Transverse colon (tissue), 4 donors: ENCODE results near the gene FUT9. TPM values are rescaled to one million over a fixed set of nuclear protein-coding genes. Genes with fewer than 3 reads are reported as not detected.

Experiments used
- DNase-seq: peaks from one replicate; pipeline ENCODE4 v3.0.0-alpha.2; 2019
- H3K27ac ChIP-seq, 4 donors: fragments of 200-600 bp; sonication (generic); 2 replicates each; pipeline ENCODE4 v1.5.1; 2016 to 2018; ENCODE audit warnings: inconsistent platforms in 4 of 4
- H3K27me3 ChIP-seq: fragments of 200-600 bp; sonication (generic); 2 replicates; pipeline ENCODE4 v1.5.1; 2017; ENCODE audit warnings: inconsistent platforms
- H3K36me3 ChIP-seq, 4 donors: fragments of 200-600 bp; sonication (generic); 2 replicates each; pipeline ENCODE4 v1.5.1; 2017 to 2019; ENCODE audit warnings: inconsistent platforms in 4 of 4
- H3K4me1 ChIP-seq, 4 donors: fragments of 200-600 bp; sonication (generic); 2 replicates each; pipeline ENCODE4 v1.5.1; 2017 to 2020; ENCODE audit warnings: inconsistent platforms in 4 of 4
- H3K4me3 ChIP-seq, 4 donors: fragments of 200-600 bp; sonication (generic); 1 replicate in 1 of 4; 2 replicates in 3 of 4; pipeline versions ENCODE4 v1.5.1 to v1.6.1; 2017 to 2019; ENCODE audit warnings: inconsistent platforms in 4 of 4
- H3K9me3 ChIP-seq, 2 donors: fragments of 200-600 bp; sonication (generic); 2 replicates each; pipeline ENCODE4 v1.5.1; 2017 to 2019; ENCODE audit warnings: inconsistent platforms in 2 of 2
- CTCF ChIP-seq, 5 experiments: fragments of 200-600 bp in 3 of 5; fragments of 450-650 bp in 2 of 5; sonication (generic) in 3 of 5; IDR thresholded peaks; 1 replicate in 2 of 5; 2 replicates in 3 of 5; pipeline ENCODE4 v1.5.1; 2016 to 2017; ENCODE audit warnings: antibody characterized with exemption in 5 of 5, inconsistent platforms in 3 of 5, mild to moderate bottlenecking in 2 of 5, moderate library complexity in 1 of 5
- EP300 ChIP-seq: sonication (generic); formaldehyde crosslinking; IDR thresholded peaks from one replicate; pipeline ENCODE4 v1.6.1; 2017; ENCODE audit warnings: antibody characterized with exemption, low read depth
- POLR2A ChIP-seq: fragments of 450-650 bp; IDR thresholded peaks from one replicate; pipeline ENCODE4 v1.6.1; 2016; ENCODE audit warnings: antibody characterized with exemption, mild to moderate bottlenecking, moderate library complexity
- POLR2AphosphoS5 ChIP-seq, 3 donors: sonication (generic); formaldehyde crosslinking; IDR thresholded peaks; one replicate each; pipeline ENCODE4 v1.6.1; 2016; ENCODE audit warnings: antibody characterized with exemption in 3 of 3
- WGBS, 2 donors: methylation state at CpG; one replicate each; pipeline ENCODE4 v1.1.5; 2018; ENCODE audit warnings: low coverage in 1 of 2; 5-methylcytosine and 5-hydroxymethylcytosine counted together
- in situ Hi-C, 4 donors: fragments of 200-750 bp; cut with MboI; loops; one replicate each; pipeline versions ENCODE4 v1.15.0 to v1.15.1; 2017; ENCODE audit warnings: low sequenced_read_pairs in 3 of 4, low pct_ligation_motif_present in 1 of 4, low pct_unique_long_range_greater_than_20kb in 1 of 4
- intact Hi-C: fragments of 100-400 bp; cut with DNase I; formaldehyde crosslinking; loops from one replicate; pipeline ENCODE4 v1.15.1; 2023; ENCODE audit warnings: low total_unique reads
- total RNA-seq, 4 donors: library from RNA; depleted of rRNA; stranded (reverse); fragments of >200 nt; gene quantifications; one replicate each; pipeline ENCODE4 v1.1.0, GENCODE V29; 2016

FUT9 gene
- total RNA-seq, 4 donors from 2014 or later: under 0.01 TPM; not detected in 3

- no peaks in the 10 kb centered on the region for H3K27me3 ChIP-seq
- DNase-seq: no peak
- no peak overlapping the region for H3K4me3 ChIP-seq
- in situ Hi-C loops (no loop called here), intact Hi-C loops (no loop called here)
- no peaks in the 10 kb centered on the region for H3K9me3 ChIP-seq
- no peaks in the 10 kb centered on the region for H3K4me1 ChIP-seq
- H3K36me3 ChIP-seq: no peaks in the 10 kb centered on the region
- TF ChIP-seq POLR2AphosphoS5 (IDR thresholded peaks at IDR 0.05) (no peak), EP300 (no peak), CTCF (IDR thresholded peaks at IDR 0.05) (no peak), POLR2A (no peak)
- WGBS, 2 donors: 86 to 98% methylated on average over 3 of the region's 3 CpGs
- no peak overlapping the region for H3K27ac ChIP-seq
Observed at GRCh38 chr6:96073555-96073954, 57.8 kb downstream of the FUT9 start.

DNA sequence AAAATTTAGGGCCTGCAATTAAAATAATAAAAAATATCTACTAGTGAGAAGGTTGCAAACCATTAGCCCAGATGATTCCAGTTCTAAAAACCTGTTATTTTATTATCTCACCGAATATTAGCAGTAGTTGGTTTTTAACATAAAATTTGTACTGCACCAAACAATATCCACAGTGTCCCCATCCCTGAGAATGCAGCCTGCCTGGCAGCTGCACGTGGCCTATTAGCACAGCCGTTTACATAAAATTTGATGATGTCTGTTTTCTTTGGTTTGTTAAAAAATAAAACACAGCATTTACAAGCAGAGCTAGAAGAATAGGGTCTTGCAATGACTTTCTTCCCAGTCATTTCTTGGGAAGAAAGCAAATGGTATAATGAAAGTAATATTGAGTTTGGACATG lies 58.2 kb downstream of the FUT9 start:
- Histone ChIP-seq H3K27ac (no peak overlapping the region), H3K36me3 (no peaks in the 10 kb centered on the region), H3K4me3 (no peak overlapping the region), H3K9me3 (no peaks in the 10 kb centered on the region), H3K27me3 (no peaks in the 10 kb centered on the region), H3K4me1 (no peaks in the 10 kb centered on the region)
- intact Hi-C loops: no loop called here
- TF ChIP-seq POLR2AphosphoS5 (IDR thresholded peaks at IDR 0.05) (no peak), POLR2A (no peak), CTCF (IDR thresholded peaks at IDR 0.05) (no peak), EP300 (no peak)
- in situ Hi-C loops: no loop called here
- DNase-seq: no peak
- 44 to 54% methylated on average over 2 to 3 of the region's 3 CpGs for WGBS, 2 donors

GRCh38 chr6:96075826-96076225 lies 60.1 kb downstream of the FUT9 start:
- no peak for DNase-seq
- in situ Hi-C loops: no loop called here
- WGBS, 2 donors: 27 to 52% methylated on average over 1 of the region's 1 CpG
- H3K9me3 ChIP-seq: no peaks in the 10 kb centered on the region
- no peaks in the 10 kb centered on the region for H3K4me1 ChIP-seq
- TF ChIP-seq POLR2AphosphoS5 (IDR thresholded peaks at IDR 0.05) (no peak), CTCF (IDR thresholded peaks at IDR 0.05) (no peak), EP300 (no peak), POLR2A (no peak)
- H3K36me3 ChIP-seq: no peaks in the 10 kb centered on the region
- intact Hi-C loops: no loop called here
- no peak overlapping the region for H3K4me3 ChIP-seq
- H3K27me3 ChIP-seq: no peaks in the 10 kb centered on the region
- no peak overlapping the region for H3K27ac ChIP-seq

DNA sequence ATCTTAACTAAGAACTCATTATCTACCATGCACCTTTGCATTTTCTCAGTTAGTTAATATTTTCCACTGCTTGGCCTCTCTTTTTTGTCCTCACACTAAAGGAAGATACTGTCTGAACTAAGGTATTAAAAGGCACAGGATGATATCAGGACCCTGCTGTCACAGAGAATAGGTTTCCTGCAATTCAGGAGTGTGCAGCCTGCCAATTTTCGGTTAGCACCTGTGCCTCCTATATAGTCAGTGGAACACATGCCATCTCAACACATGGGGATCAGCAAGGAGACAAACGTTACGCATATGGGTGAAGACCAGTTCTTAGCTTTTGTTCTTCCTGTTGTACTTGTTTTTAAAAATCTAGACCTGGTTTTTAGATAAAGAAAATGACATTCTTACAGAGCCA lies 71.0 kb downstream of the FUT9 start:
- DNase-seq: no peak
- Histone ChIP-seq H3K27ac (no peak overlapping the region), H3K36me3 (no peaks in the 10 kb centered on the region), H3K27me3 (no peaks in the 10 kb centered on the region), H3K9me3 (peaks cover 0 to 4% of the 10 kb centered on the region in 2 donors), H3K4me3 (no peak overlapping the region), H3K4me1 (no peaks in the 10 kb centered on the region)
- 84 to 88% methylated on average over 3 of the region's 3 CpGs for WGBS, 2 donors
- in situ Hi-C loops: no loop called here
- no peak for TF ChIP-seq EP300
- no peak for TF ChIP-seq POLR2A
- TF ChIP-seq POLR2AphosphoS5 (IDR thresholded peaks at IDR 0.05): no peak
- TF ChIP-seq CTCF (IDR thresholded peaks at IDR 0.05): no peak
- intact Hi-C loops: no loop called here
